ENCODE results near the gene WDR93. TPM values are rescaled to one million over a fixed set of nuclear protein-coding genes. Genes with fewer than 3 reads are reported as not detected.

Gene WDR93
- not detected for polyA plus RNA-seq (2012; ENCODE audit: insufficient read length, low read depth)

DNA sequence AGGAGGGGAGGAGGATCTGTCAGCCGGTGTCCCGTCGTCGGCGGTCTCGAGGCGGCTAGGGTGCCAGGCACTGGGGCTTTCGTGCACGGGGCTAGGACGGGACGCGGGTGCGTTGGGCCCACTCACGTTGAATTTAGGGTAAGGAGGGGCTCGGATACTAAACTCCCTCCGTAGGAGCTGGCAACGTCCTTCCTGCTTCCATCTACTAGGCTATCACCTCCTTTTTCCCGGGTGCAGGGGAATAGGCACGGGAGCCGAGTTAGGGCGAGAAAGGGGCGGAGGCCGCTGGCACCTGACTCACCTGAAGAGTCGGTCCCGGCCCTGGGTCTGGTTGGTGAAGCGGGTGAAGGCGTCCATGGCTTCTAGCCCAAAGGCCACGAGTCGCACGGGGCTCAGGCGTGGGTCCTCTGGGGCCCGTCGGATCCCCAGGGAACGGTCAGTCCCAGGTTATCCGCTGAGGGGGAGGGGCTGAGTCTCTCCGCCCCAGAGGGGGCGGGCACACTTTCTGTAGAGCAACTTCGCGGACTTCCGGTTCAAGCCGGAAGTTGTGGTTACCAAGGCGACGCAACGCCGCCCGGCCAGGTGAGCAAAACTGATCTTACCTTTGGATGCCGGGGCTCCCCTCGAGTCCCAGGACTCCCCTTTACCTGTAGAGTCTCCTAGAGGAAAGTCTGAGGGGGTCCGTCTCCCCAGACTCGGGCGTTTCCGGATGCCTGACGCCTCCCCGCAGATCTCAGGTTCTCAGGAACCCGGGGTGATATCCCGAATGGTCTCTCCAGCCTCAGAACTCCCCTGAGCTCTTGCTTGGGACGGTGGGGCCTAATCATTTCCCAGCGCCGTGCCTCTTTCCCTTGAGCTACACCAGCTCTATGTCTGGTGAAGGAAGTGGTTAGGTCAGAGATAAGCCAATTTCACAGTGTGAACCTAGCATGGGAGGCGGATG lies at the start of gene WDR93, which contains the start of gene PEX11A:
Gene WDR93 (plus strand): TSS at position 536 of the 943 bp plus-strand sequence. CDS start 10,936 bp downstream, outside the sequence.
Gene PEX11A (minus strand): TSS at position 479 of the 943 bp plus-strand sequence. CDS start 122 bp downstream, at position 357.
- no peak for TF ChIP-seq SIN3A (IDR thresholded peaks at IDR 0.05; ENCODE audit: borderline replicate concordance, insufficient read depth, low read length)
- TF ChIP-seq FOXP2 (optimal IDR thresholded peaks at IDR 0.05; ENCODE audit: borderline replicate concordance, extremely low read depth, extremely low read length, insufficient read depth) = no peak
- TF ChIP-seq POLR2AphosphoS5 (IDR thresholded peaks at IDR 0.05; ENCODE audit: low read depth, low read length) = no peak
- TF ChIP-seq TAF1 (IDR thresholded peaks at IDR 0.05; ENCODE audit: borderline replicate concordance, insufficient read depth, low read length) = no peak
- TF ChIP-seq REST (IDR thresholded peaks at IDR 0.05; ENCODE audit: insufficient read depth in 1 of 2, low read depth in 2 of 2, low read length in 2 of 2) = no peak

GRCh38 chr15:89641053-89641452 lies 49.6 kb upstream of the WDR93 start:
- TF ChIP-seq FOXP2 (optimal IDR thresholded peaks at IDR 0.05; ENCODE audit: borderline replicate concordance, extremely low read depth, extremely low read length, insufficient read depth) = no peak
- TF ChIP-seq SIN3A (IDR thresholded peaks at IDR 0.05; ENCODE audit: borderline replicate concordance, insufficient read depth, low read length) = no peak
- TF ChIP-seq POLR2AphosphoS5 (IDR thresholded peaks at IDR 0.05; ENCODE audit: low read depth, low read length) = no peak
- TF ChIP-seq REST (IDR thresholded peaks at IDR 0.05; ENCODE audit: insufficient read depth in 1 of 2, low read depth in 2 of 2, low read length in 2 of 2) = no peak
- no peak for TF ChIP-seq TAF1 (IDR thresholded peaks at IDR 0.05; ENCODE audit: borderline replicate concordance, insufficient read depth, low read length)

- no peak for TF ChIP-seq FOXP2 (optimal IDR thresholded peaks at IDR 0.05; ENCODE audit: borderline replicate concordance, extremely low read depth, extremely low read length, insufficient read depth)
- TF ChIP-seq TAF1 (IDR thresholded peaks at IDR 0.05; ENCODE audit: borderline replicate concordance, insufficient read depth, low read length) = no peak
- TF ChIP-seq POLR2AphosphoS5 (IDR thresholded peaks at IDR 0.05; ENCODE audit: low read depth, low read length) = no peak
- TF ChIP-seq SIN3A (IDR thresholded peaks at IDR 0.05; ENCODE audit: borderline replicate concordance, insufficient read depth, low read length) = no peak
- TF ChIP-seq REST (IDR thresholded peaks at IDR 0.05; ENCODE audit: insufficient read depth in 1 of 2, low read depth in 2 of 2, low read length in 2 of 2) = no peak
These were observed 48.5 kb upstream of the WDR93 start for GRCh38 chr15:89642106-89642505.

GRCh38 chr15:89645680-89646079 lies 44.9 kb upstream of the WDR93 start:
- no peak for TF ChIP-seq TAF1 (IDR thresholded peaks at IDR 0.05; ENCODE audit: borderline replicate concordance, insufficient read depth, low read length)
- TF ChIP-seq REST (IDR thresholded peaks at IDR 0.05; ENCODE audit: insufficient read depth in 1 of 2, low read depth in 2 of 2, low read length in 2 of 2) = no peak
- TF ChIP-seq POLR2AphosphoS5 (IDR thresholded peaks at IDR 0.05; ENCODE audit: low read depth, low read length) = no peak
- TF ChIP-seq SIN3A (IDR thresholded peaks at IDR 0.05; ENCODE audit: borderline replicate concordance, insufficient read depth, low read length) = no peak
- TF ChIP-seq FOXP2 (optimal IDR thresholded peaks at IDR 0.05; ENCODE audit: borderline replicate concordance, extremely low read depth, extremely low read length, insufficient read depth) = no peak

Measured in PFSK-1 (cell line).